Fibroblast of skin of back (primary cell): Measurements from ENCODE around the gene SPATA6L. TPM values are rescaled to one million over a fixed set of nuclear protein-coding genes. Genes with fewer than 3 reads are reported as not detected.

Experiments
- DNase-seq: peaks from one replicate; pipeline ENCODE4 v3.0.0-alpha.2; 2013
- polyA plus RNA-seq, 2 experiments: library from polyadenylated mRNA; unstranded; fragments of 120-200 nt; gene quantifications; one replicate each; pipeline ENCODE4 v1.2.1, GENCODE V29; 2013; ENCODE audit not compliant: insufficient read length in 2 of 2

SPATA6L gene, protein sequence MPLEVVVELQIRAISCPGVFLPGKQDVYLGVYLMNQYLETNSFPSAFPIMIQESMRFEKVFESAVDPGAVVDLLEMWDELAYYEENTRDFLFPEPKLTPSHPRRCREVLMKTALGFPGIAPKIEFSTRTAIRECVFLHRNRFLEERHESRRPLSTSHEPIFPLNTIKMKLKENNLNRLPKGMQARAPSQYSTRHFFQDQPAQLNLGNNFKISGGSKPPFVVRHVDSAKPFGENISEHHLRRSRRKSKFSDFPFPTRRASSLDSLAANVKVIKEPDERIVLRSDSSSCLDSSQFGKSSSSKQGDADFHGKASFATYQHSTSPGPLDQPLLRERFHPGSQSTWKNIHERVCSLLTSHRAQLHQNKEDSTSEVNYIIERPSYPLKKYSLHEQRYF
- polyA plus RNA-seq (2013, experiment 1 of 2; ENCODE audit: insufficient read length), result 0.32 TPM
- 0.18 TPM for polyA plus RNA-seq (2013, experiment 2 of 2; ENCODE audit: insufficient read length)

DNA sequence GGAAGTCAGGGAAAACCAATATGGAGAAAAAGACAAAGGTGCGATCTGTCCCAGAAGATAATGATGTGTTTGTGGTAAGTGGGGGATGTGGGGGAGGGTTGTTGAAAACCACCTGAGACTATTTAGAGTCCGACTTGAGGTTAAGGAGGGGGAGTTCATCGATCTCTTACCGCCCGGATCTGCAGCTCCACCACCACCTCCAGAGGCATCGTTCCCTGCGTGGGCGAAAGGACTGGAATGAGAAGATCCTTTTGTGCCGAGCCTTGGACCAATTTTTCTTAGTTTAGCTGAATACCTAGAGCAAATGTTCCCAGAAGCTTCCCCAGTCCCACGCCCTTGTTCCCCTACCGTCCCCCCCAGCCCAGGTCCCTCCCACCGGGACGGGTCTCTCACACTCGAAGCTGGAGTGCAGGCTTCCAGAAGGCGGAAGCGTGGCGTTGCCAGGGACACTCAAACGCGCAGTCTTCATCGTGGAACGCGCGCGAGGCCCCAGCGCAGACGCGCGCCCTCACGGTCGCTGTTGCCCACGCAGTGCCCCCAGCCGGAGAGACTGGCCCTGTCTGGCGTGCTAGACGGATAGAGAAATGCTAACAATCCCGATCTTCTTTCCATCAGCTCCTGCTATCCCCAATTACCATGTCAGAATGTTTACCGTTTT lies at the start of gene SPATA6L:
SPATA6L (minus strand) TSS at position 439 of the 658 bp plus-strand sequence; CDS start at position 209, 230 bp downstream.
- DNase-seq, result peak; percentile 47

DNA sequence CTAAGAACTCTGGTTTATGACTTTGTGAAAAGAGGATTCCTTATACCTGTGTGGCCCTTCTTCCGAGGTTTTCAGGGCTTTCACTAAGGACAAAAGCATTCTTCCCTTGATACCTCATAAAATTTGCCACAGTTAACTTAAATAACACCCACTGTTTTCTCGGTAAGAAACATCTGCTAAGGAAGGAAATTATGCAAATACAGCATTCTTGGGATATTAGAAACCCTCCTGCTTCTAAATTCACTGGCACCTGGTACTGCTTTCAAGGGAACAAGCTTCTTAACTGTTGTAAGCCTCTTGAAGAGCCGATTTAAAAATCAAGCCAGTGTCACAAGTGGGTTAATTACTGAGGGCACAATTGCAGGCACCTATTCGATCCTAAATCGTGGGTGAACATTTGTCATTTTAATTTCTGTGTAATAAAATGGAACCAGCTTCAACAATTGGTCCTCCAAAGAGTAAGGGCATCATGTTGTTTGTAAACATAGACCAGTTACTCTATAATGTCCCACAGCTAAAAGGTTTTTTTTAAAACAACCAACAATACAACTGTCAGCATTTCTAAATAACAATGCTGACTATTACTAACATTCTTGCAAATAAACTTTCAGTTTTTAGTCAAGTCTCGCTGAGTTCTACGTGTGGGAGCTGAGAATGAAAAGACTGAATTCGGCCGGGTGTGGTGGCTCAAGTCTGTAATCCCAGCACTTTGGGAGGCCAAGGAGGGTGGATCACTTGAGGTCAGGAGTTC lies 48.2 kb upstream of the SPATA6L start:
- no peak for DNase-seq

DNA sequence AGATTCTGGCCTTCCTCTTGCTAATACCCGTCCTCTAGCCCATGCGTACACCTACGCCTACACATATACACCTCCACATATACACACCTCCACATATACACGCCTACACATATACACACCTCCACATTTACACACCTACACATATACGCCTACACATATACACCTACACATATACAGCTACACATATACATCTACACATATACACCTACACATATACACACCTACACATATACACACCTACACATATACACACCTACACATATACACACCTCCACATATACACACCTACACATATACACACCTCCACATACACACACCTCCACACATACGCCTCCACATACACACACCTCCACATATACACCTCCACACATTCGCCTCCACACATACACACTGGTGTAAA lies 47.6 kb upstream of the SPATA6L start:
- no peak for DNase-seq

DNA sequence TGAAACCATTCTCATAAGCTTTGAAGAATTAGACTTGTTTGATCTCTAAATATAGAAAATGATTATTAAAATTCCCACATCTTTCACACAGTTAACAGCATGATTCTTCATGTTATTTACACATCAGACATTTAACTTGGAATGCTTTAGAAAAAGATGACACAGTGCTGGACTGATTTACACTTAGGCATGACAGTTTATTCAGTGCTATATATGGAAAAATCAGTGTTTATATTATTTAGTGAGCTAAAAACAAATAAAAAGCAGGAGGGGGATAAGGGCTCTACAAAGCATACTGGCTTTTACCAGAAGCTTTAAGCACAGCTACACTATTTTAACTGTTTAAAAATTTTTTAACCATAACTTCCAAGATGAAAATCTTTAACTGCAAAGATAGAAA lies 43.1 kb upstream of the SPATA6L start:
- DNase-seq, result no peak

DNA sequence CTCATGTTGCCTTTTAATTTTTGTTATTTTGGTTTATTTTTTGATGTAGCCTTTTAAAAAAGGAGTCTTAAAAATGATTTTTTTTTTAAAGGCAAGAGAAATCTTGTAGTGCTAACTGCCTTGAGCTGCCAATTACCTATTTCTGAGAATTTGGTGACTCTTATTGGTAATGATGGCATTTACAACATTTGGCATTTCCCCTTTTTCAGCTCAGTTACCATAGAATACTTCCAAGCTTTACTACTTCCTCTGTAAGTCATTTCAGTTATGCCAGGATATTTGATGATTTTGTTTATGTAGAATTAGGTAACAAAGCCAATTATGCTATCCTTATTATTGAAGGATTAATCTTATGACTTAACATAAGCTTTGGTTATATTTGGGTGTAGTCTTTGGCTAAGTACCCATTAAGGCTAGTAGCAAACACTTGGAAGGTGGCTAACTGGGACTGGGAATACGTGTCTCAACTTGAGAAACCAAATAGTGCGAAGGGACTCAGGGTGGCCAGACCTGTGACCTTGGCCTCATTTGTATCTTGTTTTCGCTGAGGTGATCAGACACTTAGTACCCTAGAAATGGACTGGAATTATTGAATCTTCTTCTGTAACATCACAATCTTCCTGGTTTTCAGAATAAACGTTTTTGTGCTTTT lies 40.8 kb upstream of the SPATA6L start:
- no peak for DNase-seq

DNA sequence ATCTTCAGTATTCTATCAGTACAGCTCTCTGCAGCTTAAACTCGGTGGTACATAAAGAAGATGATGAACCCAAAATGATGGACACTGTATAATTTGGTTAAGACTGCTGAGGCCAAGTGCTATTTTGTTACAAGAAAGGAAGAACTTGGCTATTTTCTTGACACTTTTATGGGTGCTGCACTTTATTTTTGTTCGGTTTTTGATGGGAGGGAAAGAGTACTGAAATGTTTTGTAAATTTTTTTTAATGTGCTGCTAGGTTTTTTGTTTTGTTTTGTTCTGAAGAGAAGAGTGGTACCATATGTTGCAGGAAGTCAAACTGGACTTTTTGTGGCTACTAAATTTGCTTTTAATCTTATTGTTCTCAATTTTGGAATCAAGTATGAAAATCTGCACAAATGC lies 39.7 kb upstream of the SPATA6L start:
- no peak for DNase-seq

DNA sequence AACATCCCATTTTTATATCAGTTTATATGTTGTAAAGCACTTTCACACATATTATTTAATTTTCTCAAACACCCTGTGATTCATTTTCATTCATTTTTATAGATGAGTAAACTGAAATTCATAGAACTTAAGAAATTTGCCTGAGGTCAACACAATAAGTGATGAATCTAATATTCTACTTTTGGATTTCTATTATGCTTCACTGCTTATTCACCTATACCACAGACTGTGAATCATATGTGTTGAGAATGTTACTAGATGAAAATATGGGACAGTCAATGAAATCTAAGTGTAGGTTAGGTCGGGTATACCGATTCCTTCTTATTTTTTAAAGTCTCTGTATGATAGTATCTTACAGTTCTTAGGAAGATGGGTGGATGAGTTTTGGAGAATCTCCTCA lies 37.8 kb upstream of the SPATA6L start:
- no peak for DNase-seq

DNA sequence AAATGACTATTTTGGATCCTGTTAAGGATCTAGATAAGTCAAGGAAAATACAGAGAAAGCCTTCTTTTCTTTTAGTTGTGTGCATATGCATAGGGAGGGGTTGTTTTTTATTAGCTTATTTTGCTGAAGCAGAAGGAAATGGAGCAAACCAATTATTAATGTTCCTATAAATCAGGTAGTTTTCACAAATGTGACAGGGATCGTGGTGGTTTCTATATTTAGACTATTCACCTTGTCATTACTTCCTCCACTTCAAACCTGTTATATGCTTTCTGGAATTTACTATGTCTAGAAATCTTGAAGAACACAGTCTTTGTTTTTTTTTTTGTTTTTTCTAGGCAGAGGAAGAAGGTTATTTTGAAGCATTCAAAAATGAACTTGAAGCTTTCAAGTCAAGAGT lies 35.2 kb upstream of the SPATA6L start:
- no peak for DNase-seq

DNA sequence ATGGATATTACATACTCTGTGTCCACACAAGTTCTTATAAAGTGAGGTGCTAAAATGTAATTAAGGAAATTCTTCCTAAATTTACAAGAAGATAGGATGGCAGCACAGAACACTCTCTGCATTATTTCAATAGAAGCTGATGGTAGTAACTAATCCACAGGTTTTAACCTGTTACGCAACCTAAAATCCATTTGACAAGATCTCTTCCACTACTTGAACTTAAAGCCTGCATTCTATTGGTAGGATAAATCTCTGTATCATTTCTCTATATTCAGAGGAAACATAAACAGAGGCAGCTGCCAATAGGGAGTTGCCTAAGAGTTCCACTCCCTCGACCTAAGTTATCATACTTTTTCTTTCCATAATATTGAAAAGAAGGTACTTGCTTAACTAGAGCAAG lies 34.7 kb upstream of the SPATA6L start:
- DNase-seq, result no peak

DNA sequence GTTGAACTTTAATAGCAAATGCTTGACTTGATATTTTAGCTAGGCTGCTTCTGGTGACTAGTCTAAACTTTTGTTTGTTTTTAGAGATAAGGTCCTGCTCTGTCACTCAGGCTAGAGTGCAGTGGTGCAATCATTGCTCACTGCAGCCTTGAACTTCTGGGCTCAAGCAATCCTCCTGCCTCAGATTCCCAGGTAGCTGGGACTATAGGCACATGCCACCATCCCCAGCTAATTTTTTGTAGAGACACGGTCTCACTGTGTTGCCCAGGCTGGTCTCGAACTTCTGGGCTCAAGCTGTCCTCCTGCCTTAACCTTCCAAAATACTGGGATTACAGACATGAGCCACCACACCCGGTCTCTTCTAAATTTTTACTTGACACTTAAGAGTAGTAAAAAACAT lies 33.8 kb upstream of the SPATA6L start:
- no peak for DNase-seq

DNA sequence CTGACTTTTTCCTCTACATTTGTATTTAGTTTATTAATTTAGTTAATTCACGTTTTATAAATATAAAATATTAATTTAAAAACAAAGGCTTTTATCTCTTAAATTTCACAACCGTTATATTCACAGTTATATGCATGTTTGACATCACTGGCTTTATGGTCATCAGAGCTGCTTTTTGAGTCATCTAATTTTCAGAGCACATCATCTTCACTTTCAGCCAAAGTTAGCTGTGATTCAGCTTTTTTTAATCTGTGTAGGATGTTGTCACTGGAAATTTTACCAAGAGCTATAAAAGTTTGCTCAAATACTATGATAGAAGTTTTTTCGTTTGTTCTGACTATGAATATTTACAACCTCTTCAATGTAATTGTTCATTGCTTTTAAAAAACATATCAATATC lies 25.5 kb upstream of the SPATA6L start:
- peak; percentile 13 for DNase-seq

DNA sequence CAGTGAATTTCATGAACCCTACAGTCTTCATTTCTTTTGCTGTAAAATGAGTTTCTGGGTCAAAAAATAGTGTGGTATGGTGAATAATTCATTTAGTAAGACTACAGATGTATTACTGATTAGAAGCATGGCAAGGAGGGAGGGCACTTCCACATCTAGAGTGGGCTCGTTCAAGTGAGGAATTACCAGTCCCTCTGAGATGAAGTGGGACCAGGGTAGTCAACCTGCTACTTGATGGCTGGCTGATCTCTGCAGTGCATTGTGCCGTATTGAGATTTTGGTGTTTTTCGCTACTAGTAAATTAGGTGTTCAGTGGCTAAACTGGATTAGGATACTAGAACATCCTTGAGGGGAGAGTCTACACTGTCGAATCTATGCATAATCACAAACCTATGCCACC lies 23.9 kb upstream of the SPATA6L start:
- no peak for DNase-seq

DNA sequence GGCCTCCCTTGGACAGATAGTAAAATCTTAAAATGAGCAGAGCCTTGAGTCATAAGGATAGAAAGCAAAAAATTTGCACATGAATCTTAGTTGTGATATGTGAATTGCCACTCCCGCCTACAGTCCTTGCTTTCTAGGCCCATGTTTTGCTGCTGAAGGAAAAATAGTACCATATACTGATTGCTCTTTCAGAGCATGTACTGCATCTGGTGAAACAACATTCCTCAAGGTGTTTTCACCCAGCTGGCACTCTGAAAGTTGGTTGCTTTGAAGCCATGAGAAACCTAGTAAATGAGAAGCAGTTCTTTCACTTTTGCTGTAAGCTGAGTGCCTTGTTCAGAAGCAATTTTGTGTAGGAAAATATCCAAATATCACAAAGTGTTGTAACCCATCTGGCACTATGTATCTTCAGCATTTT lies 23.4 kb upstream of the SPATA6L start:
- DNase-seq, result no peak

DNA sequence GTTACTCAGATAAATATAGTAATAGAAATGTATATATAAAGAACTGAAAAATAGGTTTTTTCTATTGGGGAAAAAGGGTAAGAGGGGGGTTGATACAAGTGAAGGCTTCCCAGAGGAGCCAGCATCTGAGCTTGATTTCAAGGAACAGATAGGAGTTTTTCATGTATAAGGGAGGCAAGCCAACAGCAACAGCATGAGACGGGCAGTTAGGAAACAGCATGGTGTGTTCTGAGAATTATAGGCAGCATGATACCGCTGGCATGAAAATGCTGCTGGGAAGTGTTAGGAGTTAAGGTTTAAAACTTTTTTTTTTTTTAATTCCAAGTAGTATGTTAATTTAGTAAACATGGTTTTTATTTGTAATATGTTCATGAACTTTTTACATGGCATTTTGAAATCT lies 22.7 kb upstream of the SPATA6L start:
- DNase-seq, result no peak

DNA sequence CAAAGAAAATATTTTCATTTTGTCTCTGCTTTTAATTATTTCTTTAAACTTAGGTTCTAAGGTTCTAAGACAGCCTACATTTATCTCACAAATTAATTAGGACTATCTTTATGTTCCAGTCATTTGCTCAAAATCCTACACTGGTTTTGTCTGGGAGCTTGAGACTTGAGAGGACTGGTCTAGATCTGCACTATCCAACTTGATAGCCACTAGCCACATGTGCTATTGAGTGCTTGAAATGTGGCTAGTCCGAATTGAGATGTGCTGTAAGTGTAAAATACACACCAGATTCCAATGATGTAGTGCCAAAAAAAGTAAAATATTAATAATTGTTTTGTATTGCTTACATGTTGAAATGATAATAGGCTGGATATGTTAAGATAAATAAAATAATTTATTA lies 20.3 kb upstream of the SPATA6L start:
- no peak for DNase-seq

DNA sequence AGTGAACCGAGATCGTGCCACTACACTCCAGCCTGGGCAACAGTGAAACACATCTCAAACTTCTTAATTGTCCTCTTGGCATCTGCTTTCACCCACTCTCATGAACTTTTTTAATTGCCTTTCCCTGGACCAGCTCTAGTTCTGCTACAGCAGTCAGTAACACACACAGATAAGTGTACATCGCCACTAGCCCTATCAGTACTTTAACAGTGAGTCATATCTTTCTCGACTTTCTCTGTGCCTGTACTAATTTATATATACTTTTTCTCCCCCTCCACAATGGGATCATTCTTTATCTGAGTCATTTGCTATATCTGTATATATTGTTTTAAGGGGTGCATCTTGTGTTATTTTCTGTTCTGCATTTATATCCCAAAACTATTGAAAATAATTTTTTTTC lies 19.8 kb upstream of the SPATA6L start:
- no peak for DNase-seq

DNA sequence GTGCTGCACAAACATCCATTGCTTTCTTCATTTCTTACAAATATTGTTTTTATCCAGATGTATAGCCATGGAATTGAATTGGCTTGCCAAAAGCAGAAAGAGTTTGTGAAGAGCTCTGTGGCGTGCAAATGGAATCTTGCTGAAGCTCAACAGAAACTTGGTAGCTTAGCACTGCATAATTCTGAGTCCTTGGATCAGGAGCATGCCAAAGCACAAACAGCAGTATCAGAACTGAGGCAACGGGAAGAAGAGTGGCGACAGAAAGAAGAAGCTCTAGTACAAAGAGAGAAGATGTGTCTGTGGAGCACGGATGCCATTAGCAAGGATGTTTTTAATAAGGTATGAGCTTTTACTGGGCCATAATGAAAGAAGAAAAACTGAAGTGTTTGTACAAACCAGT lies 18.5 kb upstream of the SPATA6L start:
- DNase-seq, result no peak

DNA sequence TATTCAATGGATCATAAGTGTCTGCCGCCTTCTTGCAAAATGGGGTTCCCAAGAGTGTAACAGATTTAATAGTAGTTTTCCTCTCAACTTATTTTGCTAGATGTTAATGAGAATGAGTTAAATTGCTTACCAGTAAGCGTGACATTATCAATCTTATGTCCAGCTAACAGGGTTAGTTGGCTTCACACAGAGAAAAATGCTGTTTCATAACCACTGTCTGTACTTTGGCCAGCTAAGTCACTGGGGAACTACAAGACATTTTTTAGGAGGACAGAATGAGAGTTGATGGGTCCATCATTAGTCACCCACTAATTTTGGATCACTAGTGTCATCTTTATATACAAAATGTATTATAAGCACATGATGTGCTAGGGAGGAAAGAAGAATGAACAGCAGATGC lies 14.5 kb upstream of the SPATA6L start:
- DNase-seq, result peak; percentile 66

DNA sequence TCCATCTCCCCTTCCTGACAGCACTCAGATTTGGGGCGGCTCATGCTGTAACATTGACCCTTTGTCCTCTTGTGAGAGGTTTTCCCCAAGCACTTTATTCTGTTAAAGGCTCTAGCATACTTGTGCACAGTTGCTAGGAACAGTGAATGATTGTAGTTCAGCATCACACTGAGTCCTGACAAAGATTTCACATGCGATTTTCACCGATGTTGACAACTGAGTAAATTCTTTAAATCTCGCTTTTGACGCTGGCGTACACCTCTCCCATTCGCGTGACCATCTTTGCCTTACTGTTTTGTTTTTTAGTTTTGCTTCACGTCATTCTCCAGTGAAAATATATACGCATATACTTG lies 13.9 kb upstream of the SPATA6L start:
- no peak for DNase-seq

DNA sequence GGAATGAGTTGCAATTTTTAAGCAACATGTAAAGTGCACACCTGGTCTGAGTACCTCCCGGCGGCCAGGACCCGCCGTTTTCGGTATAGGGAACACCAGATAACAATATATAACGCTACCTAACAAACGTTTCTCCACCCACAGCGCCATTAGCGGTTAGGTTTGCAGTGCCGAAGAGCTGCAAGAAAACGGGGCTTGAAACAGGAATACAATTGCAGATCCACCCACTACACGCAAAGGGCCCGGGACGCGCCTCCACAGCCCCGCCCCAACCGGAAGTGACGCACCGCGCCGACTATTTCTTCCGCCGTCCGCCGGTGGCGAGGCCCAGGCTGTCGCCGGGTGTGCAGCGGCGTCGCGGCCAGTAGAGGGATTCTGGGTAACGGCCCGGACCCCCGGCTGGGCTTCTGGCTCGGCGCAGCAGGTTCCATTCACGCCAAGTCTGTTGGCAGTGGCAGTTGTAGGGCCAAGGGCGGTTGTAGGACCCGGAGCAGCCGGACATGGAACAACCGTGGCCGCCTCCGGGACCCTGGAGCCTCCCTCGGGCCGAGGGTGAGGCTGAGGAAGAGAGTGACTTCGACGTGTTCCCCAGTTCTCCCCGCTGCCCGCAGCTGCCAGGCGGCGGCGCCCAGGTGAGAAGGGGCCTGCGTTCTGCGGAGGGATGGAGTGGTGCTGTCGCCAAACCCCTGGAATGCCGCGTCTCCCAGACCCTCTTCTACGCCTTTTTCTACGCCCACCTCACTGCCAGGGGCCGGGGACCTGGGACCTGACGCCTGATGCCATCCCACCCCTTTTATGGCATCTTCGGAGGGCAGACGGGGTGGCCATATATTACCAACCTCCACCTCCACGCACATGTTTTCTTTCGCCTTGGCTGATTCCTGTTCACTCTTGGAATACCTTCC lies 13.2 kb upstream of the SPATA6L start, which contains the start of gene CDC37L1:
CDC37L1 (plus strand) TSS at position 302 of the 905 bp plus-strand sequence; CDS start at position 501, 199 bp downstream.
- peak; percentile 95 for DNase-seq

DNA sequence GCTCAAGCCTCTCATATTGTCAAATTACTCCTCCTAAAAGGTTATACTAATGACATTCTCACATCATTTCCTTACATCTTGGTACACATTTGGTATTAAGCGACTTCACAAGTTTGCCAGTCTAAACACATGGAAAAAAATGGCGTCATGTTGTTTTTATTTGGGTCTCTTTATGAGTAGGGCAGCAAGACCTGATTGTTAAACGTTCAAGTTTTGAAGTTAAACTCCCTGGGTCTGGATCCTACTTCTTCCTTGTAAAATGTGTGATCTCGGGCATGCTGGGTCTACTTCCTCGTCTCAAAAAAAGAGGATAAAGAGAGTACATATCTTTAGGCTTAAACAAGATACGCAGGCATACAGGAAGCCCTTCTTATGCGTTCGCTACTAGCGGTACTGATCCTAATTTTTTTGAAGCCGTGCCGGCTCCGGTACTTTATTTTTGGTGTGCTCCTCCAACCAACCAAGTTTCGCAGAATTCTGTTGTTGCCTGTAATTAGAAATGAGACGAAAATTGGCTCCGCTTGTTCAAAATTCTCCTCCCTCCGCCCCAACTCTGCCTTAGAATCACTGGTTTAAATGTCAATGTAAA lies 12.5 kb upstream of the SPATA6L start:
- DNase-seq, result no peak
